NCI-H1048 (cell line): ENCODE measurements around the gene PGAP6.
"Not testable (repeated sequence)": the region's sequence is repeated elsewhere in the genome, so short reads cannot be mapped to it uniquely, and the experiment has no call there.

Experiments
- DNase-seq: peaks from one replicate; lab custom pipeline; 2025; lab: John Stamatoyannopoulos, UW

The PGAP6 gene

GRCh38 chr16:401468-402348, 19.9 kb upstream of the PGAP6 start, which contains the start of gene DECR2:
Gene DECR2 (plus strand): TSS chr16:401885. CDS start chr16:401964, 79 bp downstream.
- DNase-seq, result peak; percentile 37

GRCh38 chr16:400061-400591, 18.3 kb upstream of the PGAP6 start:
- no peak for DNase-seq

GRCh38 chr16:399340-400019, 17.7 kb upstream of the PGAP6 start:
- no peak for DNase-seq

GRCh38 chr16:398561-399339, 17.0 kb upstream of the PGAP6 start:
- DNase-seq, result no peak

- no peak for DNase-seq
Measured at GRCh38 chr16:397736-398332, 16.1 kb upstream of the PGAP6 start.

- DNase-seq, result no peak
Measured at GRCh38 chr16:397135-397661, 15.4 kb upstream of the PGAP6 start, which contains the start of gene NME4. Gene NME4 (plus strand): TSS chr16:397199. CDS start chr16:397223, 24 bp downstream.

GRCh38 chr16:396605-397004, 14.8 kb upstream of the PGAP6 start:
- DNase-seq, result no peak

GRCh38 chr16:396199-396598, 14.4 kb upstream of the PGAP6 start:
- no peak for DNase-seq

GRCh38 chr16:392450-393030, 10.8 kb upstream of the PGAP6 start:
- no peak for DNase-seq

- no peak for DNase-seq
Measured at GRCh38 chr16:391885-392335, 10.1 kb upstream of the PGAP6 start.

- no peak for DNase-seq
Measured at GRCh38 chr16:389352-389751, 7.6 kb upstream of the PGAP6 start.

- not testable (repeated sequence) for DNase-seq
Measured at GRCh38 chr16:387761-388666, 6.2 kb upstream of the PGAP6 start.

- no peak for DNase-seq
Measured at GRCh38 chr16:386641-387156, 4.9 kb upstream of the PGAP6 start.

- no peak for DNase-seq
Measured at GRCh38 chr16:383326-384051, 1.7 kb upstream of the PGAP6 start.

- DNase-seq, result no peak
Measured at GRCh38 chr16:381012-381788, 578 bp downstream of the PGAP6 start.

- DNase-seq, result no peak
Measured at GRCh38 chr16:380762-381011, 1.1 kb downstream of the PGAP6 start.

- DNase-seq, result no peak
Measured at GRCh38 chr16:379961-380761, 1.6 kb downstream of the PGAP6 start.
